ENCODE results near the gene SLC9B2.
"Not testable (repeated sequence)": the region's sequence is repeated elsewhere in the genome, so short reads cannot be mapped to it uniquely, and the experiment has no call there.

DNA sequence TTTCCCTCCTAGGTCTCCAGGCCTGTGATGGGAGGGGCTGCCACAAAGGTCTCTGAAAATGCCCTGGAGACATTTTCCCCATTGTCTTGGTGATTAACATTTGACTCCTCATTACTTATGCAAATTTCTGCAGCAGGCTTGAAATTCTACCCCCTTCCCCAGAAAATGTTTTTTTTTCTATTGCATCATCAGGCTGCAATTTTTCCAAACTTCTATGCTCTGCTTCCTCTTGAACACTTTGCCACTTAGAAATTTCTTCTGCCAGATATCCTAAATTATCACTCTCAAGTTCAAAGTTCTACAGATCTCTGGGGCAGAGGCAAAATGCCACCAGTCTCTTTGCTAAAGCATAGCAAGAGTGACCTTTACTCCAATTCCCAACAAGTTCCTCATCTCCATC, 82.6 kb downstream of the SLC9B2 start:
- TF ChIP-seq, protein P1, sequence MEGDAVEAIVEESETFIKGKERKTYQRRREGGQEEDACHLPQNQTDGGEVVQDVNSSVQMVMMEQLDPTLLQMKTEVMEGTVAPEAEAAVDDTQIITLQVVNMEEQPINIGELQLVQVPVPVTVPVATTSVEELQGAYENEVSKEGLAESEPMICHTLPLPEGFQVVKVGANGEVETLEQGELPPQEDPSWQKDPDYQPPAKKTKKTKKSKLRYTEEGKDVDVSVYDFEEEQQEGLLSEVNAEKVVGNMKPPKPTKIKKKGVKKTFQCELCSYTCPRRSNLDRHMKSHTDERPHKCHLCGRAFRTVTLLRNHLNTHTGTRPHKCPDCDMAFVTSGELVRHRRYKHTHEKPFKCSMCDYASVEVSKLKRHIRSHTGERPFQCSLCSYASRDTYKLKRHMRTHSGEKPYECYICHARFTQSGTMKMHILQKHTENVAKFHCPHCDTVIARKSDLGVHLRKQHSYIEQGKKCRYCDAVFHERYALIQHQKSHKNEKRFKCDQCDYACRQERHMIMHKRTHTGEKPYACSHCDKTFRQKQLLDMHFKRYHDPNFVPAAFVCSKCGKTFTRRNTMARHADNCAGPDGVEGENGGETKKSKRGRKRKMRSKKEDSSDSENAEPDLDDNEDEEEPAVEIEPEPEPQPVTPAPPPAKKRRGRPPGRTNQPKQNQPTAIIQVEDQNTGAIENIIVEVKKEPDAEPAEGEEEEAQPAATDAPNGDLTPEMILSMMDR (IDR thresholded peaks at IDR 0.05), result not testable (repeated sequence)
- not testable (repeated sequence) for TF ChIP-seq POLR2A (IDR thresholded peaks at IDR 0.05)
